HepG2 (cell line): Measurements from ENCODE around the gene SLC19A1. TPM values are rescaled to one million over a fixed set of nuclear protein-coding genes. Genes with fewer than 3 reads are reported as not detected.

ENCODE experiments used
- ATF2 ChIP-seq: sonication (generic); formaldehyde crosslinking; IDR thresholded peaks from 2 replicates; pipeline ENCODE4 v1.4.0; 2020; ENCODE audit warnings: missing genetic modification reagents
- ATF7 ChIP-seq, 2 experiments: fragments of 450-650 bp in 1 of 2; sonication (generic) in 1 of 2; formaldehyde crosslinking in 1 of 2; IDR thresholded peaks; 2 replicates each; pipeline versions ENCODE4 v1.4.0 to v1.6.1; 2016 to 2020; ENCODE audit warnings: antibody characterized with exemption in 1 of 2, mild to moderate bottlenecking in 1 of 2, missing genetic modification reagents in 1 of 2
- BATF2 ChIP-seq: sonication (generic); formaldehyde crosslinking; IDR thresholded peaks from 2 replicates; pipeline ENCODE4 v1.8.0; 2022; ENCODE audit warnings: mild to moderate bottlenecking, missing genetic modification reagents, moderate library complexity
- CCDC6 ChIP-seq: sonication (generic); formaldehyde crosslinking; IDR thresholded peaks from 2 replicates; pipeline ENCODE4 v1.8.1; 2022; ENCODE audit warnings: mild to moderate bottlenecking, missing genetic modification reagents, moderate library complexity
- EEA1 ChIP-seq: sonication (generic); formaldehyde crosslinking; IDR thresholded peaks from 2 replicates; pipeline ENCODE4 v1.5.1; 2020; ENCODE audit warnings: mild to moderate bottlenecking, missing genetic modification reagents, borderline replicate concordance
- GTF2F1 ChIP-seq: fragments of 150-350 bp; IDR thresholded peaks from 2 replicates; pipeline ENCODE4 v1.6.1; 2014; ENCODE audit warnings: low read length
- HNF4A ChIP-seq: sonication (generic); formaldehyde crosslinking; IDR thresholded peaks from 2 replicates; pipeline ENCODE4 v1.4.0; 2020; ENCODE audit warnings: missing genetic modification reagents
- JDP2 ChIP-seq: sonication (generic); formaldehyde crosslinking; IDR thresholded peaks from 2 replicates; pipeline ENCODE4 v1.8.1; 2022; ENCODE audit warnings: missing genetic modification reagents, borderline replicate concordance
- KLF16 ChIP-seq, 2 experiments: sonication (generic) in 1 of 2; formaldehyde crosslinking in 1 of 2; IDR thresholded peaks; 2 replicates each; pipeline versions ENCODE4 v1.6.1 to v1.8.0; 2016 to 2023; ENCODE audit warnings: missing genetic modification reagents in 2 of 2, missing compliant biosample characterization in 1 of 2
- MTA3 ChIP-seq: sonication (generic); formaldehyde crosslinking; IDR thresholded peaks from 2 replicates; pipeline ENCODE4 v1.4.0; 2020; ENCODE audit warnings: missing genetic modification reagents
- PHF21A ChIP-seq: sonication (generic); formaldehyde crosslinking; IDR thresholded peaks from 2 replicates; pipeline ENCODE4 v1.5.0; 2020; ENCODE audit warnings: mild to moderate bottlenecking, missing genetic modification reagents
- PPARG ChIP-seq: conservative IDR thresholded peaks from 2 replicates; pipeline ENCODE4 v1.6.1; 2016; ENCODE audit warnings: missing biosample characterization, missing genetic modification reagents
- PTBP1 ChIP-seq: fragments of 200-400 bp; formaldehyde crosslinking; IDR thresholded peaks from 2 replicates; pipeline ENCODE4 v1.6.1; 2018; ENCODE audit warnings: low read length, low read depth; ENCODE audit not compliant: poor library complexity, severe bottlenecking
- RBM39 ChIP-seq: fragments of 200-400 bp; formaldehyde crosslinking; IDR thresholded peaks from one replicate; pipeline ENCODE4 v1.6.1; 2018; ENCODE audit warnings: antibody characterized with exemption, mild to moderate bottlenecking, low read depth, low read length; ENCODE audit not compliant: poor library complexity, severe bottlenecking
- RNF2 ChIP-seq: fragments of 450-650 bp; conservative IDR thresholded peaks from 2 replicates; pipeline ENCODE4 v1.6.1; 2016; ENCODE audit warnings: low read depth
- SNRNP70 ChIP-seq: fragments of 200-400 bp; formaldehyde crosslinking; IDR thresholded peaks from 2 replicates; pipeline ENCODE4 v1.6.1; 2017; ENCODE audit warnings: mild to moderate bottlenecking, low read depth, low read length, moderate library complexity
- TAF15 ChIP-seq: fragments of 200-400 bp; formaldehyde crosslinking; IDR thresholded peaks from one replicate; pipeline ENCODE4 v1.6.1; 2018; ENCODE audit warnings: mild to moderate bottlenecking, low read depth, low read length; ENCODE audit not compliant: poor library complexity, severe bottlenecking
- ZNF337 ChIP-seq: sonication (generic); formaldehyde crosslinking; IDR thresholded peaks from 2 replicates; pipeline ENCODE4 v1.5.1; 2020; ENCODE audit warnings: missing genetic modification reagents, low read depth, mild to moderate bottlenecking, borderline replicate concordance
- ZNF460 ChIP-seq: sonication (generic); formaldehyde crosslinking; IDR thresholded peaks from 2 replicates; pipeline ENCODE4 v1.5.1; 2020; ENCODE audit warnings: missing genetic modification reagents, mild to moderate bottlenecking, borderline replicate concordance
- ZNF547 ChIP-seq: sonication (generic); formaldehyde crosslinking; IDR thresholded peaks from 2 replicates; pipeline ENCODE4 v1.5.1; 2020; ENCODE audit warnings: mild to moderate bottlenecking, missing genetic modification reagents
- ZNF563 ChIP-seq: sonication (generic); formaldehyde crosslinking; IDR thresholded peaks from 2 replicates; pipeline ENCODE4 v1.8.0; 2022; ENCODE audit warnings: mild to moderate bottlenecking, moderate library complexity, missing genetic modification reagents
- ZNF7 ChIP-seq: IDR thresholded peaks from 2 replicates; pipeline ENCODE4 v1.6.1; 2016; ENCODE audit warnings: missing biosample characterization, missing genetic modification reagents
- ZNF781 ChIP-seq: sonication (generic); formaldehyde crosslinking; IDR thresholded peaks from 2 replicates; pipeline ENCODE4 v1.5.1; 2020; ENCODE audit warnings: borderline replicate concordance, mild to moderate bottlenecking, missing genetic modification reagents; ENCODE audit errors: not compliant biosample characterization
- polyA plus RNA-seq, 8 experiments: library from polyadenylated mRNA; depleted of rRNA in 3 of 8; stranded (reverse) in 7 of 8; unstranded in 1 of 8; fragments of >200 nt; fragmentation: Illumina TruSeq in 4 of 8; extraction: Trizol in 4 of 8; gene quantifications; 2 replicates each; pipeline versions ENCODE4 v1.2.1 to v1.2.3, GENCODE V29; 2011 to 2016; ENCODE audit warnings: low read depth in 4 of 8, missing spikeins in 1 of 8, mixed read lengths in 1 of 8; ENCODE audit not compliant: insufficient read depth in 1 of 8
- total RNA-seq, 5 experiments: library from RNA; depleted of rRNA; stranded (reverse); fragments of >200 nt; fragmentation: Illumina TruSeq; extraction: Trizol; gene quantifications; 2 replicates each; pipeline ENCODE4 v1.2.3, GENCODE V29; 2016; ENCODE audit warnings: low read depth in 1 of 5
- TF ChIP-seq, protein P1 (sequence below): conservative IDR thresholded peaks from 2 replicates; pipeline ENCODE4 v1.6.1; 2018; ENCODE audit warnings: missing genetic modification reagents
- TF ChIP-seq, protein P2 (sequence below): sonication (generic); formaldehyde crosslinking; IDR thresholded peaks from 2 replicates; pipeline ENCODE4 v1.4.0; 2020; ENCODE audit warnings: missing genetic modification reagents, borderline replicate concordance

SLC19A1 gene
- total and polyA plus RNA-seq, 2 of the 13 experiments (the other 11 are each of a cell fraction or from before 2014, with no cell fraction given), result 21.8 to 23.0 TPM

- TF ChIP-seq ATF2 (CRISPR knock-in tag), result no peak
- peak; percentile 95 for TF ChIP-seq HNF4A
- TF ChIP-seq KLF16 (CRISPR knock-in tag; IDR thresholded peaks at IDR 0.05), result no peak
- no peak for TF ChIP-seq BATF2 (CRISPR knock-in tag)
- no peak for TF ChIP-seq ZNF563
- 0 out of 2 replicates have a peak, but pooled peaks have one; percentile 46 for TF ChIP-seq PHF21A (CRISPR knock-in tag)
- TF ChIP-seq, protein P1, sequence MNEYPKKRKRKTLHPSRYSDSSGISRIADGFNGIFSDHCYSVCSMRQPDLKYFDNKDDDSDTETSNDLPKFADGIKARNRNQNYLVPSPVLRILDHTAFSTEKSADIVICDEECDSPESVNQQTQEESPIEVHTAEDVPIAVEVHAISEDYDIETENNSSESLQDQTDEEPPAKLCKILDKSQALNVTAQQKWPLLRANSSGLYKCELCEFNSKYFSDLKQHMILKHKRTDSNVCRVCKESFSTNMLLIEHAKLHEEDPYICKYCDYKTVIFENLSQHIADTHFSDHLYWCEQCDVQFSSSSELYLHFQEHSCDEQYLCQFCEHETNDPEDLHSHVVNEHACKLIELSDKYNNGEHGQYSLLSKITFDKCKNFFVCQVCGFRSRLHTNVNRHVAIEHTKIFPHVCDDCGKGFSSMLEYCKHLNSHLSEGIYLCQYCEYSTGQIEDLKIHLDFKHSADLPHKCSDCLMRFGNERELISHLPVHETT (CRISPR knock-in tag), result no peak
- TF ChIP-seq PTBP1, result no peak
- TF ChIP-seq RBM39, result no peak
- TF ChIP-seq CCDC6 (CRISPR knock-in tag), result no peak
- no peak for TF ChIP-seq SNRNP70
- no peak for TF ChIP-seq ATF7 (IDR thresholded peaks at IDR 0.05)
- no peak for TF ChIP-seq ATF7 (CRISPR knock-in tag; IDR thresholded peaks at IDR 0.05)
- no peak for TF ChIP-seq ZNF547 (CRISPR knock-in tag)
- no peak for TF ChIP-seq TAF15
- TF ChIP-seq ZNF7 (CRISPR knock-in tag), result no peak
- TF ChIP-seq GTF2F1, result no peak
- TF ChIP-seq JDP2 (CRISPR knock-in tag), result no peak
- no peak for TF ChIP-seq RNF2
- TF ChIP-seq PPARG (CRISPR knock-in tag), result no peak
- TF ChIP-seq MTA3 (CRISPR knock-in tag), result no peak
- TF ChIP-seq EEA1 (CRISPR knock-in tag), result no peak
- no peak for TF ChIP-seq ZNF781
- TF ChIP-seq ZNF337 (CRISPR knock-in tag), result no peak
- no peak for TF ChIP-seq ZNF460 (CRISPR knock-in tag)
- TF ChIP-seq, protein P2, sequence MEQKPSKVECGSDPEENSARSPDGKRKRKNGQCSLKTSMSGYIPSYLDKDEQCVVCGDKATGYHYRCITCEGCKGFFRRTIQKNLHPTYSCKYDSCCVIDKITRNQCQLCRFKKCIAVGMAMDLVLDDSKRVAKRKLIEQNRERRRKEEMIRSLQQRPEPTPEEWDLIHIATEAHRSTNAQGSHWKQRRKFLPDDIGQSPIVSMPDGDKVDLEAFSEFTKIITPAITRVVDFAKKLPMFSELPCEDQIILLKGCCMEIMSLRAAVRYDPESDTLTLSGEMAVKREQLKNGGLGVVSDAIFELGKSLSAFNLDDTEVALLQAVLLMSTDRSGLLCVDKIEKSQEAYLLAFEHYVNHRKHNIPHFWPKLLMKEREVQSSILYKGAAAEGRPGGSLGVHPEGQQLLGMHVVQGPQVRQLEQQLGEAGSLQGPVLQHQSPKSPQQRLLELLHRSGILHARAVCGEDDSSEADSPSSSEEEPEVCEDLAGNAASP, result no peak
Observed at GRCh38 chr21:45528981-45529784, 13.1 kb downstream of the SLC19A1 start (continued).
